Uterus (tissue), 4 donors: ENCODE results near the gene NUCKS1. TPM values are rescaled to one million over a fixed set of nuclear protein-coding genes. Genes with fewer than 3 reads are reported as not detected.

ENCODE experiments used
- DNase-seq, 2 donors: peaks; one replicate each; pipeline ENCODE4 v3.0.0-alpha.2; 2019 to 2020
- H3K27ac ChIP-seq, 2 donors: fragments of 200-600 bp; sonication (generic); 1 replicate in 1 of 2; 2 replicates in 1 of 2; pipeline ENCODE4 v1.5.1; 2016 to 2018
- H3K27me3 ChIP-seq, 2 donors: fragments of 200-600 bp; sonication (generic); one replicate each; pipeline ENCODE4 v1.5.1; 2018 to 2019; ENCODE audit warnings: control low read depth in 1 of 2
- H3K36me3 ChIP-seq, 2 donors: fragments of 200-600 bp; sonication (generic); one replicate each; pipeline ENCODE4 v1.5.1; 2019; ENCODE audit warnings: control low read depth in 1 of 2
- H3K4me1 ChIP-seq, 2 donors: fragments of 200-600 bp; sonication (generic); one replicate each; pipeline ENCODE4 v1.5.1; 2018 to 2019; ENCODE audit warnings: control low read depth in 1 of 2
- H3K4me3 ChIP-seq, 2 donors: fragments of 200-600 bp; sonication (generic); 1 replicate in 1 of 2; 2 replicates in 1 of 2; pipeline ENCODE4 v1.5.1; 2018 to 2019; ENCODE audit warnings: mild to moderate bottlenecking in 1 of 2
- H3K9me3 ChIP-seq, 2 donors: fragments of 200-600 bp; sonication (generic); one replicate each; pipeline ENCODE4 v1.5.1; 2019; ENCODE audit warnings: control low read depth in 1 of 2
- POLR2A ChIP-seq, 2 donors: fragments of 450-650 bp; IDR thresholded peaks; one replicate each; pipeline ENCODE4 v1.6.1; 2016; ENCODE audit warnings: antibody characterized with exemption in 2 of 2, mild to moderate bottlenecking in 1 of 2, moderate library complexity in 1 of 2
- intact Hi-C: fragments of 100-400 bp; cut with DNase I; formaldehyde crosslinking; loops from one replicate; pipeline ENCODE4 v1.15.1; 2023; ENCODE audit warnings: low total_unique reads
- total RNA-seq, 4 donors: library from RNA; depleted of rRNA in 3 of 4; stranded (reverse); fragments of >200 nt in 3 of 4; gene quantifications; one replicate each; pipeline versions ENCODE4 v1.1.0 to v1.2.4, GENCODE V29; 2014 to 2023
- TF ChIP-seq, protein P1 (sequence below), 4 experiments: fragments of 200-600 bp in 2 of 4; fragments of 450-650 bp in 2 of 4; sonication (generic) in 2 of 4; IDR thresholded peaks; one replicate each; pipeline ENCODE4 v1.5.1; 2016 to 2019; ENCODE audit warnings: antibody characterized with exemption in 4 of 4, mild to moderate bottlenecking in 2 of 4, moderate library complexity in 1 of 4
- donor health status: DM: yes; HTN: yes; CAD: no.

Gene NUCKS1
- total RNA-seq, 4 donors from 2014 or later = 59.4 to 286 (median 159) TPM

DNA sequence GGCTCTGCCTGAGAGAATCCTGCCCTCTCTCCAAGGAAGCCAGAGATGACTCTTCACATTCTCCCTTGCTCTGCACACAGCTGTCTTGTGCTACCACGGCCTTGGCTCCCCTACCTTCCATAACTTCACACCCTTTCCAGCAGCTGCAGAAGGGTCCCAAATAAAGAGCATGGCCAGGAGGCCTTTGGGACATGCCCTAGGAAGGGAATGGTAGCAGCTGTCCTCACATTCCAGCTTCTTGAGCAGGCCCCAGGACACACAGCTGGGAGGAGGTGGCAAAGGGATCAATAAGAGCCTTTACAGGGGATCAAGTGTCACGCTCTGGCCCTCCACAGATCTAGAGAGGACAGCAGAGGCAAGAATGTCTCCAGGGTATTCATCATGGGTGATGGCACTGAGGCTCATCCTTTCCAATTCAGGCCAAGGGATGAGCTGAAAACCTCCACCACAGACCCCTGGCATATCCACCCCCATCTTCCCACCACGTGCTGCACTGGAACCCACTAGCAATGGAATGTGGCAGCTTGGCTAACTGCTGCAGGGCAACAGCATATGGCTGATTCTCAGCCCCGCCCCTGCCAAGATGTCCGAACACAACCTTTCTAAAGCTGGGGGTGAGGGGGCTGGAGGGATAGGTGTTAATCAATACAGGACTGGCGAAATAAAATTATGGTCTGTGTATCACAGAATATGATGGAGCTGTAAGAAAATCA is 43.1 kb upstream of the NUCKS1 start:
- no peaks in the 10 kb centered on the region for H3K36me3 ChIP-seq
- no peak for DNase-seq
- no peak overlapping the region for H3K4me3 ChIP-seq
- H3K4me1 ChIP-seq = no peaks in the 10 kb centered on the region
- TF ChIP-seq, protein P1, sequence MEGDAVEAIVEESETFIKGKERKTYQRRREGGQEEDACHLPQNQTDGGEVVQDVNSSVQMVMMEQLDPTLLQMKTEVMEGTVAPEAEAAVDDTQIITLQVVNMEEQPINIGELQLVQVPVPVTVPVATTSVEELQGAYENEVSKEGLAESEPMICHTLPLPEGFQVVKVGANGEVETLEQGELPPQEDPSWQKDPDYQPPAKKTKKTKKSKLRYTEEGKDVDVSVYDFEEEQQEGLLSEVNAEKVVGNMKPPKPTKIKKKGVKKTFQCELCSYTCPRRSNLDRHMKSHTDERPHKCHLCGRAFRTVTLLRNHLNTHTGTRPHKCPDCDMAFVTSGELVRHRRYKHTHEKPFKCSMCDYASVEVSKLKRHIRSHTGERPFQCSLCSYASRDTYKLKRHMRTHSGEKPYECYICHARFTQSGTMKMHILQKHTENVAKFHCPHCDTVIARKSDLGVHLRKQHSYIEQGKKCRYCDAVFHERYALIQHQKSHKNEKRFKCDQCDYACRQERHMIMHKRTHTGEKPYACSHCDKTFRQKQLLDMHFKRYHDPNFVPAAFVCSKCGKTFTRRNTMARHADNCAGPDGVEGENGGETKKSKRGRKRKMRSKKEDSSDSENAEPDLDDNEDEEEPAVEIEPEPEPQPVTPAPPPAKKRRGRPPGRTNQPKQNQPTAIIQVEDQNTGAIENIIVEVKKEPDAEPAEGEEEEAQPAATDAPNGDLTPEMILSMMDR (IDR thresholded peaks at IDR 0.05) = no peak
- TF ChIP-seq POLR2A (IDR thresholded peaks at IDR 0.05) = no peak
- H3K27ac ChIP-seq = no peak overlapping the region
- intact Hi-C loops = loop anchor here (5.0 to 10.0 kb wide), 2 partner anchors 184 to 312 kb away; no protein-coding TSS in a partner anchor
- H3K27me3 ChIP-seq = no peaks in the 10 kb centered on the region
- H3K9me3 ChIP-seq = no peaks in the 10 kb centered on the region

DNA sequence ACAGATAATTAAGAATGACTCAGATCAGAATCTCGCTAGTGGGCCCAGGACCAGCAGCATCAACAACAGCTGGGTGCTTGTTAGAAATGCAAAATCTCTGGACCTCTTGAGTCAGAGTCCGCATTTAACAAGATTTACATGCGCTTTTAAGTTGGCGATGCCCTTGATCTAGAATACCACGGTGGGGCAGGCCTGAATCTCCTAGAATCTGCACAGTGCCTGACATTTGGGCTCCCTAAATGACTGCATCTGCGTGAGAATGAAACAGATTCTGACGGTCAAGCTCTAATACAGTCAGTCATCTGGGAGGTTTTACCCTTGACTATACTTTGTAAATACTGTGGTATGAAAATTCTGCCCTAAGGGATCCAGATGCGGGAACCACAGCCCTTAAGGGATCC is 42.5 kb upstream of the NUCKS1 start:
- Histone ChIP-seq H3K27ac (no peak overlapping the region), H3K4me1 (no peaks in the 10 kb centered on the region), H3K4me3 (no peak overlapping the region), H3K27me3 (no peaks in the 10 kb centered on the region), H3K36me3 (no peaks in the 10 kb centered on the region), H3K9me3 (no peaks in the 10 kb centered on the region)
- no peak for DNase-seq
- intact Hi-C loops = loop anchor here (5.0 to 10.0 kb wide), 2 partner anchors 185 to 312 kb away; no protein-coding TSS in a partner anchor
- TF ChIP-seq POLR2A (IDR thresholded peaks at IDR 0.05) = no peak
- TF ChIP-seq, protein P1 (IDR thresholded peaks at IDR 0.05) = no peak

DNA sequence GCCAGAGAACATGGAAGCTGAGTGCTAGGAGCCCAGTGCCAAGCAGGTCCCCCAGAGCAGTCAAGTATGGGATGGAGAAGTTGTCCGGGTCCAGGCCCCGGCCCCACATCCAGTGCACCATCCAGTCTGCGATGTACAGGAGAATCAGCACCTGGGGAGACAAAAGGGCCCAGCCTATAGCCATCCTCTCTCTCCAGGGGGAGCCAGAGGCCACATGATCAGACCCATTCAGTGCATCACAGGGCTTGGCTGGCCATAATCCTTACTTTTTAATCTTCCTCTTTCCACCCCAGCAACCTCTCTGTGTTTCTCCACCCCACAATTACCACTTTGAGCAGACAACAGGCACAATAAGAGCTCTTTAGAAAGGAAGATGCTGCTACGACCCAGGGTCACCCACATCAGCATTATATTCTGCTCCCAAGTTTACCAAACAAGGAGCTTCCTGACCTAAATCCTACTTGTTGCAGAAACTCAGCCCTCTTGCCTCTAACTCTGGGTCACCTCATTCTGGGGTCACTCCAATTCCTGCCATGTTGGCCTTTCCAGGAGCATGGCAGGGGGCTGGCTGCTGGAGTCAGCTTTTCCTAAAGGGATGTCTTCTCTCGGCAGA is 41.7 kb upstream of the NUCKS1 start:
- no peak for TF ChIP-seq POLR2A (IDR thresholded peaks at IDR 0.05)
- TF ChIP-seq, protein P1 (IDR thresholded peaks at IDR 0.05) = peak; percentile 62 to 84 (median 78)
- H3K27me3 ChIP-seq = no peaks in the 10 kb centered on the region
- peak; percentile 63 to 65 for DNase-seq
- H3K4me1 ChIP-seq = no peaks in the 10 kb centered on the region
- H3K4me3 ChIP-seq = no peak overlapping the region
- no peaks in the 10 kb centered on the region for H3K9me3 ChIP-seq
- intact Hi-C loops = loop anchor here (5.0 to 10.0 kb wide), 2 partner anchors 186 to 313 kb away; no protein-coding TSS in a partner anchor
- no peaks in the 10 kb centered on the region for H3K36me3 ChIP-seq
- H3K27ac ChIP-seq = no peak overlapping the region

DNA sequence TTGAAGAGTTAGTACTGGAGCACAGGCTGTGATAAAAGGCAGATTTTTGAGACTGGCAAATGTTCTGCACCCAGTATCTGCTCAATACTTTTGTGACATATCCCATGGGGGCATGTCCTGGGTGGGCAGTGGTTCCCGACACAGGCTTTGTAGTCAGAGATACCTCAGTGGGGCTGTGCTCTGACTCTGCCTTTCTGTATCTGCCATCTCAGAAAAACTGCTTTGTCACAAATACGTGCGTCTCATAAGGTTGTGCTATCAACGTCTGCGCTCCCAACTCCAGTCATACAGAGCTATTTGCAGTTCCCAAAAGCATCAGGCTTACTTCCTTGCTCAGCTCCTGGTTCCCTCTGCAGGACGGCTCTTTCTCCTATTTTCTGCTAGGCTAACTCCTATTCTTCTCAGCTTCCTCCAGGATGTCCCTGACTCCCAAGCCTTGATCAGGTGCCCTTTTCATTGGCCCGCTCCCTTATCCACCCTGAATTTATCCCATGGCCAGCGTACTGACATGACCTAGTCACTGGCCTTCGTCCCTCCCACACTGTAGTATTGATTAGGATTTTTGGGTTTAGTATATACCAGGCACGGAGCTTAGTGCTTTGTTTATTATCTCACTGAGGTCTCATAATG is 37.4 kb upstream of the NUCKS1 start:
- TF ChIP-seq, protein P1 (IDR thresholded peaks at IDR 0.05) = no peak
- no peak for TF ChIP-seq POLR2A (IDR thresholded peaks at IDR 0.05)
- no peaks in the 10 kb centered on the region for H3K4me1 ChIP-seq
- no peaks in the 10 kb centered on the region for H3K36me3 ChIP-seq
- H3K4me3 ChIP-seq = no peak overlapping the region
- DNase-seq = no peak
- H3K27me3 ChIP-seq = no peaks in the 10 kb centered on the region
- H3K9me3 ChIP-seq = no peaks in the 10 kb centered on the region
- H3K27ac ChIP-seq = no peak overlapping the region
- intact Hi-C loops = no loop called here

DNA sequence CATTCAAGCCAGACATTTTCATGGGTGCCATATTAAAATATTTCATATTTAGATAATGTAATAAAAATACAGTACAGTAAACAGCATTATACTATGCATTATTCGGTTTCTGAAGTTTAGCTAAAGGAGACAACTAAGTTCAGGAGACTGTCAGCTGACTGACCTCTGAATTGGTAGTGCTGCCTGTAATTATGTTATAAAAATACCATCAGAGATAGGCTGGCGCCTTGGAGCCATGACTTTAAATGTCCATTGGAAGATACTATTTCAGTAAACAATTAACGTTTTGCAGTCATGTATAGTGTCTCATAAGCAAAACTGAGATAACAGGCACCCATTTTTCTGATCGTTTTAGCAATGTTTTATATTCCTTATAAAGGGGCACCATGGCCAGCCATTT is 36.6 kb upstream of the NUCKS1 start:
- intact Hi-C loops = no loop called here
- Histone ChIP-seq H3K36me3 (no peaks in the 10 kb centered on the region), H3K27me3 (no peaks in the 10 kb centered on the region), H3K27ac (no peak overlapping the region), H3K9me3 (no peaks in the 10 kb centered on the region), H3K4me3 (no peak overlapping the region), H3K4me1 (no peaks in the 10 kb centered on the region)
- no peak for DNase-seq
- TF ChIP-seq, protein P1 (IDR thresholded peaks at IDR 0.05) = no peak
- TF ChIP-seq POLR2A (IDR thresholded peaks at IDR 0.05) = no peak
